Neuronal stem cell (in vitro differentiated cells): ENCODE data around the gene EFCAB11.

Experiments used
- DNase-seq: peaks from one replicate; pipeline ENCODE4 v3.0.0-alpha.2; 2013; ENCODE audit warnings: low spot score
- H2AFZ ChIP-seq: one replicate; pipeline ENCODE4 v1.6.1; 2013; ENCODE audit warnings: mild to moderate bottlenecking, low read length, inconsistent platforms
- H2AK5ac ChIP-seq: 2 replicates; pipeline ENCODE4 v1.6.1; 2013; ENCODE audit warnings: low read depth, mild to moderate bottlenecking, inconsistent platforms, low read length, moderate library complexity, mixed read lengths
- H2BK120ac ChIP-seq: 2 replicates; pipeline ENCODE4 v1.6.1; 2013; ENCODE audit warnings: low read depth, mild to moderate bottlenecking, inconsistent platforms, low read length, moderate library complexity, mixed read lengths
- H2BK12ac ChIP-seq: one replicate; pipeline ENCODE4 v1.6.1; 2013; ENCODE audit warnings: low read length, inconsistent platforms
- H2BK15ac ChIP-seq: 2 replicates; pipeline ENCODE4 v1.6.1; 2013; ENCODE audit warnings: mild to moderate bottlenecking, low read length, inconsistent platforms, mixed read lengths
- H2BK5ac ChIP-seq: one replicate; pipeline ENCODE4 v1.6.1; 2013; ENCODE audit warnings: inconsistent platforms, mild to moderate bottlenecking, low read length, moderate library complexity
- H3K14ac ChIP-seq: one replicate; pipeline ENCODE4 v1.6.1; 2013; ENCODE audit warnings: low read length, inconsistent platforms
- H3K18ac ChIP-seq: 2 replicates; pipeline ENCODE4 v1.6.1; 2013; ENCODE audit warnings: low read length, inconsistent platforms
- H3K23ac ChIP-seq: 2 replicates; pipeline ENCODE4 v1.6.1; 2013; ENCODE audit warnings: low read depth, mild to moderate bottlenecking, mixed read lengths, low read length, inconsistent platforms; ENCODE audit not compliant: poor library complexity
- H3K27ac ChIP-seq: replicated peaks from 3 replicates; pipeline ENCODE4 v1.5.1; 2013; ENCODE audit warnings: low read length, inconsistent platforms
- H3K27me3 ChIP-seq, 3 experiments: 2 replicates each; pipeline ENCODE4 v1.6.1; 2013; ENCODE audit warnings: low read length in 3 of 3, mild to moderate bottlenecking in 2 of 3, inconsistent platforms in 1 of 3, low read depth in 1 of 3, mixed read lengths in 1 of 3, moderate library complexity in 1 of 3; ENCODE audit not compliant: control insufficient read depth in 3 of 3, insufficient read depth in 3 of 3
- H3K36me3 ChIP-seq, 2 donors: replicated peaks in 1 of 2; 2 replicates each; pipeline ENCODE4 v1.6.1; 2013; ENCODE audit warnings: low read length in 2 of 2; ENCODE audit not compliant: control insufficient read depth in 2 of 2, insufficient read depth in 2 of 2
- H3K4ac ChIP-seq: 2 replicates; pipeline ENCODE4 v1.6.1; 2013; ENCODE audit warnings: inconsistent platforms, mild to moderate bottlenecking, low read length, moderate library complexity
- H3K4me1 ChIP-seq, 2 donors: 1 replicate in 1 of 2; 2 replicates in 1 of 2; pipeline ENCODE4 v1.6.1; 2013; ENCODE audit warnings: low read length in 2 of 2, low read depth in 1 of 2; ENCODE audit not compliant: control insufficient read depth in 2 of 2, insufficient read depth in 1 of 2
- H3K4me2 ChIP-seq: one replicate; pipeline ENCODE4 v1.6.1; 2013; ENCODE audit warnings: mild to moderate bottlenecking, low read length, inconsistent platforms; ENCODE audit not compliant: insufficient read depth, poor library complexity, severe bottlenecking
- H3K4me3 ChIP-seq, 2 donors: 2 replicates each; pipeline ENCODE4 v1.5.1; 2013; ENCODE audit warnings: low read length in 2 of 2, mild to moderate bottlenecking in 2 of 2, inconsistent platforms in 1 of 2, moderate library complexity in 1 of 2
- H3K79me1 ChIP-seq: one replicate; pipeline ENCODE4 v1.6.1; 2013; ENCODE audit warnings: low read depth, mild to moderate bottlenecking, inconsistent platforms, low read length, moderate library complexity
- H3K9ac ChIP-seq: one replicate; pipeline ENCODE4 v1.6.1; 2013; ENCODE audit warnings: mild to moderate bottlenecking, low read depth, low read length, inconsistent platforms; ENCODE audit not compliant: poor library complexity
- H3K9me3 ChIP-seq, 2 donors: replicated peaks in 1 of 2; 2 replicates each; pipeline versions ENCODE3 to v1.6.1; 2013; ENCODE audit warnings: low read length in 2 of 2, mild to moderate bottlenecking in 2 of 2, inconsistent platforms in 1 of 2, low read depth in 1 of 2, mixed read lengths in 1 of 2, moderate library complexity in 1 of 2; ENCODE audit not compliant: control insufficient read depth in 2 of 2, insufficient read depth in 1 of 2
- H4K8ac ChIP-seq: one replicate; pipeline ENCODE4 v1.6.1; 2013; ENCODE audit warnings: low read depth, mild to moderate bottlenecking, inconsistent platforms, low read length, moderate library complexity
- H4K91ac ChIP-seq: one replicate; pipeline ENCODE4 v1.6.1; 2013; ENCODE audit warnings: low read length, low read depth, mild to moderate bottlenecking, inconsistent platforms; ENCODE audit not compliant: poor library complexity
- WGBS, 2 donors: extraction: QIAGEN DNeasy Blood & Tissue Kit; methylation state at CpG; one replicate each; pipeline ENCODE4 v1.1.7; 2013; ENCODE audit warnings: missing lambda C conversion rate in 2 of 2, mixed read lengths in 1 of 2; ENCODE audit not compliant: insufficient read length in 2 of 2, insufficient replicate concordance in 1 of 2; ENCODE audit errors: extremely low coverage in 2 of 2; 5-methylcytosine and 5-hydroxymethylcytosine counted together

Gene EFCAB11

DNA sequence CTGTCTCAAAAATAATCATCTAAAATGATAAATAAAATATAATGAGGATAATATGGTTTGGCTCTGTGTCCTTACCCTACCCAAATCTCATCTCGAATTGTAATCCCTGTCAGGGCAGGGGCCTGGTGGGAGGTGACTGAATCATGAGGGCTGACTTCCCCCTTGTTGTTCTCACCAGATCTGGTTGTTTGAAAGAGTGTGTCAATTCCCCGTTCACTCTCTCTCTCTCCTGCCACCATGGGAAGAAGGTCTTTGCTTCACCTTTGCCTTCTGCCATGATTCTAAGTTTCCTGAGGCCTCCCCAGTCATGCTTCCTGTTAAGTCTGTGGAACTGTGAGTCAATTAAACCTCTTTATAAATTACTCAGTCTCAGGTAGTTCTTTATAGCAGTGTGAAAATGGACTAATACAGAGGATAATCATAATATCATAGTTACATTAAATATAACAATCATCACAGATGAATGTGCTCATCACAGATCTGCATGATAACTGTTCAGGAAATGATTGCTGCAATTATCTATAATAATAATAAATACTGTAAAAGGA is 12.6 kb downstream of the EFCAB11 start:
- no peaks in the 10 kb centered on the region for H3K9me3 ChIP-seq
- H3K27me3 ChIP-seq: no peaks in the 10 kb centered on the region
- H2BK15ac ChIP-seq: no peak overlapping the region
- no peak overlapping the region for H3K4me3 ChIP-seq
- no peak overlapping the region for H3K4me2 ChIP-seq
- no peak for DNase-seq
- no peak overlapping the region for H2AK5ac ChIP-seq
- no peak overlapping the region for H2BK12ac ChIP-seq
- no peak overlapping the region for H3K23ac ChIP-seq
- H3K9ac ChIP-seq: no peak overlapping the region
- H3K18ac ChIP-seq: no peak overlapping the region
- no peak overlapping the region for H4K8ac ChIP-seq
- H3K4ac ChIP-seq: no peak overlapping the region
- no peak overlapping the region for H2BK5ac ChIP-seq
- H2AFZ ChIP-seq: no peak overlapping the region
- no CpG with 5 or more reads among the region's 2 CpGs for WGBS, 2 donors
- H3K36me3 ChIP-seq: peaks cover 0 to 4% of the 10 kb centered on the region in 2 donors
- H3K79me1 ChIP-seq: no peaks in the 10 kb centered on the region
- H3K14ac ChIP-seq: no peak overlapping the region
- H4K91ac ChIP-seq: no peak overlapping the region
- H3K27ac ChIP-seq: no peak overlapping the region
- H3K4me1 ChIP-seq: peaks cover 0 to 2% of the 10 kb centered on the region in 2 donors
- no peak overlapping the region for H2BK120ac ChIP-seq

DNA sequence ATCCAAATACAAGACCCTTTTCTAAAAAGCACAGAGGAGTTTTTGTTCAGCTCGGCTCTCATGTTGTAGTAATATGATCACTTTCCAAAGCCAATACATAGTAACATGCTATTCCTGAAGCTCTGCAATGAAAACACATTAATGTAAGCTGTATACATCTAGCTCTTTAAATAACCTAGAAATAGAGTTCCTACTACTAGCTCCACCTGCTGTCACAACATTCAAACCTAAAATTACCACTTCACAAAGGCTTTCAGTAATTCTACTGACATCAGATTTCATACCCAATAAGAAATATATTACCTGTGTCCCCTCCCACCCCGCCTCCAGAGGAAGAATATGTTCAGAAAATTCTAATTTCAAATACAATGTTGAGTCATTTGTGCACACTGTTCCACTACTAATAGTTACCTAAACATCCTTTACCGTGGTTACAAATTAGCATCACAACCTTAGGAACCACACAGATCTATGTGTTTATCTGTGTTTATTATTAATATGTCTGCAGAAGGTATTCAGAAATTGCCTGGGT is 17.8 kb downstream of the EFCAB11 start:
- H3K9ac ChIP-seq: no peak overlapping the region
- H2BK120ac ChIP-seq: no peak overlapping the region
- H3K23ac ChIP-seq: no peak overlapping the region
- H2BK15ac ChIP-seq: no peak overlapping the region
- no peak overlapping the region for H2AK5ac ChIP-seq
- no peak overlapping the region for H4K91ac ChIP-seq
- no peaks in the 10 kb centered on the region for H3K27me3 ChIP-seq
- H4K8ac ChIP-seq: no peak overlapping the region
- H3K9me3 ChIP-seq: no peaks in the 10 kb centered on the region
- H3K79me1 ChIP-seq: no peaks in the 10 kb centered on the region
- H3K4ac ChIP-seq: no peak overlapping the region
- no peak overlapping the region for H2BK12ac ChIP-seq
- peaks cover 0 to 5% of the 10 kb centered on the region in 2 donors for H3K36me3 ChIP-seq
- no CpG with 5 or more reads among the region's 3 CpGs for WGBS, 2 donors
- H3K27ac ChIP-seq: no peak overlapping the region
- DNase-seq: no peak
- H3K4me1 ChIP-seq: peaks cover 0 to 2% of the 10 kb centered on the region in 2 donors
- H3K4me3 ChIP-seq: no peak overlapping the region
- H3K14ac ChIP-seq: no peak overlapping the region
- no peak overlapping the region for H3K18ac ChIP-seq
- no peak overlapping the region for H2AFZ ChIP-seq
- no peak overlapping the region for H3K4me2 ChIP-seq
- H2BK5ac ChIP-seq: no peak overlapping the region

DNA sequence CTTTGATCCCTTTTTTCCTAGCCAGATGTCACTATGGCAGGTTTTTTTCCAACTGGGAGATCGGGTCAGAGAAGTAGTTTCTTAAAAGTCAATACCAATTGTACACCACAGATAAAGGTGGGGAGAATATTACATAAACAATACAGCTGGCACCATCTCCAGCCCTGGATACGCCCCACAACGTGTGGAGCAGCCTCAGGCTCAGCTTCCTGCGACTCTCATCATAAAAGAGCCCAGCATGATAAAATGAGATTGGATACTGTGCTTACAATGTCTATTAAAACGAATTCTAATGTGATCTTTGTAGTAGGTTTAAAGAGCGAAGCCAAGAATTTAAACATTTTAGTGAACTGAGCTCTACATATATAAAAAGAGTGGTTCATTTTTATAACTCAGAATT is 21.5 kb downstream of the EFCAB11 start:
- no peak overlapping the region for H2BK120ac ChIP-seq
- no peak overlapping the region for H4K91ac ChIP-seq
- H3K79me1 ChIP-seq: no peaks in the 10 kb centered on the region
- H2BK15ac ChIP-seq: no peak overlapping the region
- no peak for DNase-seq
- H4K8ac ChIP-seq: no peak overlapping the region
- no peaks in the 10 kb centered on the region for H3K9me3 ChIP-seq
- peaks cover 0 to 22% of the 10 kb centered on the region in 2 donors for H3K36me3 ChIP-seq
- no peak overlapping the region for H3K18ac ChIP-seq
- no peak overlapping the region for H2BK5ac ChIP-seq
- no peak overlapping the region for H3K9ac ChIP-seq
- no peak overlapping the region for H2AFZ ChIP-seq
- H3K27ac ChIP-seq: no peak overlapping the region
- no peaks in the 10 kb centered on the region for H3K4me1 ChIP-seq
- H3K27me3 ChIP-seq: no peaks in the 10 kb centered on the region
- no peak overlapping the region for H2BK12ac ChIP-seq
- no peak overlapping the region for H3K23ac ChIP-seq
- H3K14ac ChIP-seq: no peak overlapping the region
- no peak overlapping the region for H2AK5ac ChIP-seq
- H3K4me2 ChIP-seq: no peak overlapping the region
- H3K4ac ChIP-seq: no peak overlapping the region
- H3K4me3 ChIP-seq: no peak overlapping the region
- no CpG with 5 or more reads among the region's 6 CpGs for WGBS, 2 donors

DNA sequence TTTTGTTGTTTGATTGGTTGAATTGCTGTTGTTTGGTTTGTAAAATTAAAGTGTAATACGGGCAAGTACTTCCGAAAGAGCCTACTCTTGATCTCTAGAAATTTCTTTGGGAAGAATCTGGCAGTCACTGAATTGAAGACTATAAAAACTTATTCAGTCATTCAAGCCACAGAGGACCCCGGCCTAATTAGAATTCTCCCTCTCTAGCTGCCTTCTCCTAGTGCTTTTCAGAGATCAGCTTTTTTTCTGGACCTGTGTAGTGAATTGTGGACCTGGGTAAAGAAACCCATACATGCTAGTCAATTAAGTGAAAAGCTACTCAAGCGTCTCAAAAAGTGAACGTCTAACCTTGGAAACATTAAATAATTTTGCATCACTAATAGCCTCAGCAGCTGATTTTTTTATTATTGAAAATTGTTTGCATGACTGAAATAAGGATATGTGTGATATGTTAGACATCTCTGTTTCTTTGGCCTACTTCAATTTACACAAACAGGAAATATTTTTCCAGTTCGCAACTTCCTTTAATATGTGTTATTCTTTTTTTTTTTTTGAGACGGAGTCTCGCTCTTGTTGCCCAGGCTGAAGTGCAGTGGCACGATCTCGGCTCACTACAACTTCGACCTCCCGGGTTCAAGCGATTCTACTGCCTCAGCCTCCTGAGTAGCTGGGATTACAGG is 27.2 kb downstream of the EFCAB11 start:
- Histone ChIP-seq H3K4me2 (no peak overlapping the region), H3K4me1 (peaks cover 0 to 2% of the 10 kb centered on the region in 2 donors), H3K14ac (no peak overlapping the region), H4K8ac (no peak overlapping the region), H3K27me3 (no peaks in the 10 kb centered on the region), H2BK5ac (no peak overlapping the region), H2BK12ac (no peak overlapping the region), H3K23ac (no peak overlapping the region), H3K27ac (no peak overlapping the region), H2AFZ (no peak overlapping the region), H3K4ac (no peak overlapping the region), H3K9ac (no peak overlapping the region), H4K91ac (no peak overlapping the region), H3K18ac (no peak overlapping the region), H2BK15ac (no peak overlapping the region), H2BK120ac (no peak overlapping the region), H2AK5ac (no peak overlapping the region), H3K9me3 (no peaks in the 10 kb centered on the region), H3K79me1 (no peaks in the 10 kb centered on the region), H3K4me3 (no peak overlapping the region), H3K36me3 (peaks cover 0 to 22% of the 10 kb centered on the region in 2 donors)
- WGBS, 2 donors: no CpG with 5 or more reads among the region's 13 CpGs
- no peak for DNase-seq
